HUES64 (cell line): ENCODE data around the gene CAPN15.

Experiments used
- H3K27ac ChIP-seq: 2 replicates; pipeline ENCODE4 v1.7.0; 2013; ENCODE audit warnings: low read depth, low read length, inconsistent platforms
- H3K27me3 ChIP-seq: 2 replicates; pipeline ENCODE4 v1.6.1; 2013; ENCODE audit warnings: mild to moderate bottlenecking, low read length; ENCODE audit not compliant: insufficient read depth
- H3K36me3 ChIP-seq: 2 replicates; pipeline ENCODE4 v1.6.1; 2013; ENCODE audit warnings: mild to moderate bottlenecking, low read length; ENCODE audit not compliant: insufficient read depth
- H3K4me1 ChIP-seq: 2 replicates; pipeline ENCODE4 v1.6.1; 2013; ENCODE audit warnings: mild to moderate bottlenecking, low read length, moderate library complexity; ENCODE audit not compliant: insufficient read depth
- H3K4me3 ChIP-seq: 2 replicates; pipeline ENCODE4 v1.5.1; 2013; ENCODE audit warnings: mild to moderate bottlenecking, low read length, moderate library complexity
- H3K9ac ChIP-seq: 2 replicates; pipeline ENCODE4 v1.6.1; 2013; ENCODE audit warnings: mild to moderate bottlenecking, low read depth, low read length
- H3K9me3 ChIP-seq: 2 replicates; pipeline ENCODE4 v1.6.1; 2013; ENCODE audit warnings: low read depth, low read length; ENCODE audit not compliant: insufficient read depth
- WGBS: fragments of 150-250, 120-280 bp; methylation state at CpG from one replicate; pipeline ENCODE4 v1.1.7; 2013; ENCODE audit warnings: missing lambda C conversion rate; 5-methylcytosine and 5-hydroxymethylcytosine counted together

Gene CAPN15

DNA sequence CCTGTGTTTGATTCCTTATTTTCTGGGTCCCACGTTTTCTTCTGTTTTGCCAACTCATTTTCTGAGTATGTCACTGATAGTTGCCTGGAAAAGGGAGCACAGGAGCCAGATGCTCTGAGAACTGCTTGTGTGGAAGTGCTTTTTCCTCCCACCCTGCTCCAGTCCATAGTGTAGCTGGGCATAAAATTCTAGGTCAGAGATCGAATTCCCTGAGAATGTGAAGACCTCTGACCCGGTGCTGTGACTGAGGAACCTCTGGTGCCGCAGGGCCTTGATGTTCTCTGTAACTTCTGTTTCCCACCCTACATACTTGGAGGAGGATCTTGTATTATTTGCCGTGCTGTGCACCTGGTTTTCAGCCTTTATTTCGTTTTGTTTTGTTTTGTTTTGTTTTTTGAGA lies 19.5 kb upstream of the CAPN15 start:
- no peaks in the 10 kb centered on the region for H3K27me3 ChIP-seq
- H3K27ac ChIP-seq: no peak overlapping the region
- no peak overlapping the region for H3K4me3 ChIP-seq
- no peaks in the 10 kb centered on the region for H3K9me3 ChIP-seq
- no peak overlapping the region for H3K9ac ChIP-seq
- WGBS: 93% methylated on average over 6 of the region's 6 CpGs
- no peaks in the 10 kb centered on the region for H3K4me1 ChIP-seq
- 0 out of 2 replicates have a peak, but pooled peaks cover 4% of the 10 kb centered on the region for H3K36me3 ChIP-seq

DNA sequence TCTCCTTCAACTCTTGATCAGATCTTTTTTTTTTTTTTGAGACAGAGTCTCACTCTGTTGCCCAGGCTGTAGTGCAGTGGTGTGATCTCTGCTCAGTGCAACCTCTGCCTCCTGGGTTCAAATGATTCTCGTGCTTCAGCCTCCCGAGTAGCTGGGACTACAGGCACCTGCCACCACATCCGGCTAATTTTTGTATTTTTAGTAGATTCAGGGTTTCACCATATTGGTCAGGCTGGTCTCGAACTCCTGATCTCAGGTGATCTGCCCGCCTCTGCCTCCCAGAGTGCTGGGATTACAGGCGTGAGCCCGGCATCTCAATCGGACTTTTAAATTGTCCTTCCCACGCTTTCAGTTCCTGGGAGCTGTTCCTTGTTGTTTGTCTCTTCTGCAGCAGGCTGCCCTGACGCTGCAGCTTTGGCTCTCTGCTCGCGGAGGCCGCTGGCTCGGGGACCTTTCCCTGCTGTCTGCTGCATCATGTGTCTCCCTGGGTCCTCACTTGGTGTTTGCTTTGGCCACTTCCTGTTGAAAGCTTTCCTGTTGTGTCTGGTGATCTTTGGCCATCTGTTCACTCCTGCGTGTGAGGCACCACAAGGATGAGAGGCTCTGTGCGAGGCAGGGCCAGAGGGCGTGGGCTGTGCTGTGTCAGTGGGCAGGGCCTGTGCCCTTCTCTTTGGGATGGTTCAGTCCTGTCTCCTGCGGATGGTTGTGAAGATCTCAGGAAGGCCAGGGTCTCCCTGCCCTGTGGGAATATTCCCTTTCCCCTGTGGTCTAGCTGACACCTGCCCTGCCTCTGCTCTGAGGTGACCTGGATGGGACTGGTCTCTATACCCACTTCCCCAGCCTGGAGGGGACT lies 18.4 kb upstream of the CAPN15 start:
- H3K36me3 ChIP-seq: 0 out of 2 replicates have a peak, but pooled peaks cover 4% of the 10 kb centered on the region
- H3K4me1 ChIP-seq: no peaks in the 10 kb centered on the region
- H3K27ac ChIP-seq: no peak overlapping the region
- no peak overlapping the region for H3K9ac ChIP-seq
- WGBS: 94% methylated on average over 18 of the region's 18 CpGs
- no peak overlapping the region for H3K4me3 ChIP-seq
- no peaks in the 10 kb centered on the region for H3K27me3 ChIP-seq
- no peaks in the 10 kb centered on the region for H3K9me3 ChIP-seq

DNA sequence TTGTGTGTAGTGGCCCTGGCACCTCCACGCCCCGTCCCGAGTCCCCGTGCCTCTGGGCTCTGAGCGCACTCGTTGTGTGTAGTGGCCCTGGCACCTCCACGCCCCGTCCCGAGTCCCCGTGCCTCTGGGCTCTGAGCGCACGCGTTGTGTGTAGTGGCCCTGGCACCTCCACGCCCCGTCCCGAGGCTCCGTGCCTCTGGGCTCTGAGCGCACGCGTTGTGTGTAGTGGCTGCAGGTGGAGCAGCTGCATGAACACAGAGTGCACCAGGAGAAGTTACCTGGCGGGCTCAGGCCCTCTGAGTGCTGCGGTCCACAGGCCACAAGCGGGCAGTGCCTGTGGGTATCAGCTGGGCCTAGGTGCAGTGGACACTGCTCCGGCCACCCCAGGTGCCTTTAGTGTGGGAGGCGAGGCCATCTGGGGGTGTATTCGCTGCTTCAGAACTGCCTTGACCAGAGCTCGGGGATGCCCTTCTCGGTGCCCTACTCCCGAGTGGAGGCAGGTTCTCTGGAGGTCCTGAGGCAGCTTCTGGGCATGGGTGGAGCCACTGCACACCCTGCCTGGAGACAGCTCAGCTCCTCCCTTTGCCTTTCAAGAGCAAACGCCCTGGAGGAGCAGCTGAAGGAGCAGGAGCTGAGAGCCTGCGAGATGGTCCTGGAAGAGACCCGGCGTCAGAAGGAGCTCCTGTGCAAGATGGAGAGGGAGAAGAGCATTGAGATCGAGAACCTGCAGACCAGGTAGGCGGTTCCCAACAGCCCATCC lies 17.3 kb upstream of the CAPN15 start:
- Histone ChIP-seq H3K9me3 (no peaks in the 10 kb centered on the region), H3K9ac (no peak overlapping the region), H3K4me1 (no peaks in the 10 kb centered on the region), H3K36me3 (peaks cover 10% of the 10 kb centered on the region; the same call in 1 of the 2 replicates), H3K4me3 (no peak overlapping the region), H3K27ac (no peak overlapping the region), H3K27me3 (no peaks in the 10 kb centered on the region)
- WGBS: 96% methylated on average over 35 of the region's 35 CpGs

DNA sequence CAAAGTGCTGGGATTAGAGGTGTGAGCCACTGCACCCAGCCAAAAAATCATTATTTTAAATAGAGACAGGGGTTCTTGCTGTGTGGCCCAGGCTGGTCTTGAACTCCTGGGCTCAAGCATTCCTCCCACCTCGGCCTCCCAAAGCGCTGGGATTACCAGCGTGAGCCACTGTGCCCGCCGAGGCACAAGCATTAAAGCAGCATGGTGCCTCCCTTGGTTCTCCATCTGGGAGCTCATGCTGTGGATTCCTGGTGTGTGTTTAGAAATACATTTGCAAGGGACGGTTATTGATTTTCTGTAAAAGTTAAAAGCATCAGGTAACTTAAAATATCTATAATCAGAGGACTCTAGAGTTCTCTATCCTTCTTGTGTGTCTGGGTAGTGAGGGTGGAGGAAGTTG lies 14.7 kb upstream of the CAPN15 start:
- WGBS: 93% methylated on average over 5 of the region's 6 CpGs
- Histone ChIP-seq H3K27ac (no peak overlapping the region), H3K36me3 (peaks cover 17% of the 10 kb centered on the region; the same call in 1 of the 2 replicates)

DNA sequence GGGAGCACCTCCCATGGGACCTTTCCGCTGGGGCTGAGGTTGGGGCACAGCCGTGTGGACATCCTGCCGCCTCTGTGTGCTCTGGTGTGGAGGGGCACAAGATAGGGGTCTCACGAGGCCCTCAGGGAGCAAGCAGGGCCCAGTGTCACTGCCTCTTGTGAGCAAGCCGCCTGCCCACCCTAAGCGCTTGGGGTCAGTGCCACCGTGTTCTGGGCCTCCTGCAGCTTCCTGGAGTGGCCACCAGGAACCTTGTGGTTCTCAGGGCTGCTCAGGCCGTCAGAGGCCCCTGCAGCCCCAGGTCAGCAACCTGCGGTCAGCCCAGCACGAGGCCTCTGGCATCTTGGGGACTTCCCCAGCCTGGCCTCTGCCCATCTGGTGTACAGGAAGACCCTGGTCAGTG lies 13.6 kb upstream of the CAPN15 start:
- Histone ChIP-seq H3K27me3 (no peaks in the 10 kb centered on the region), H3K9me3 (no peaks in the 10 kb centered on the region), H3K36me3 (peaks cover 17% of the 10 kb centered on the region; the same call in 1 of the 2 replicates), H3K4me1 (no peaks in the 10 kb centered on the region), H3K9ac (no peak overlapping the region), H3K4me3 (no peak overlapping the region), H3K27ac (no peak overlapping the region)
- 93% methylated on average over 10 of the region's 10 CpGs for WGBS

More for the DNA sequence above, 14.7 kb upstream of the CAPN15 start:
- Histone ChIP-seq H3K27me3 (no peaks in the 10 kb centered on the region), H3K9ac (no peak overlapping the region), H3K4me3 (no peak overlapping the region), H3K4me1 (no peaks in the 10 kb centered on the region), H3K9me3 (no peaks in the 10 kb centered on the region)

DNA sequence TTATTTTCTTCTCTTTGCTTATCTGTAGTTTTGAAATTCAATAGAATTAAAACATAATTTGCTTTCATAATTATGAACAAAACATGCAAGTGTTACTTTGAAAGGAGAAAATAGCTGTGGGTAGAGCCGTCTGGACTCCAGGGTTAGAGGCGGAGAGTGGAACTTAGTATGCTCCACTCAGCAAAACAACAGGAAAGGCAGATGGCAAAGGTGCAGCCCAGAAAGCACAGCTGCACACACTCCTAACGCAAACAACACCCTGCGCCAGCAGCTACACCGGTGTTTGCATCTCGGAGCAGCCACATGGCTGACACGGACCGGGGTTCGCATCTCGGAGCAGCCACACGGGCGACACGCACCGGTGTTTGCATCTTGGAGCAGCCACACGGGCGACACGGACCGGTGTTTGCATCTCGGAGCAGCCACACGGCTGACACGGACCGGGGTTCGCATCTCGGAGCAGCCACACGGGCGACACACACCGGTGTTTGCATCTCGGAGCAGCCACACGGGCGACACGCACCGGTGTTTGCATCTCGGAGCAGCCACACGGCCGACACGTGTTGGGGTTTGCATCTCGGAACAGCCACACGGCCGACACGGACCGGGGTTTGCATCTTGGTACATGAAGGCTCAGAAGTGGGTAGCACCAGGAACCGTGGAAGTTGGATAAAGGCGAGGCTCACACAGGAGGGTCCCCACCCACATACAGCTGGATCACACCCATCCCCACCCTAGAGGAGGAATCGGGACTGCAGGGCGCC lies 12.2 kb upstream of the CAPN15 start:
- no peak overlapping the region for H3K4me3 ChIP-seq
- WGBS: 95% methylated on average over 45 of the region's 45 CpGs
- H3K27ac ChIP-seq: no peak overlapping the region
- H3K4me1 ChIP-seq: no peaks in the 10 kb centered on the region
- H3K9ac ChIP-seq: no peak overlapping the region
- H3K36me3 ChIP-seq: peaks cover 23% of the 10 kb centered on the region
- H3K9me3 ChIP-seq: no peaks in the 10 kb centered on the region
- no peaks in the 10 kb centered on the region for H3K27me3 ChIP-seq

DNA sequence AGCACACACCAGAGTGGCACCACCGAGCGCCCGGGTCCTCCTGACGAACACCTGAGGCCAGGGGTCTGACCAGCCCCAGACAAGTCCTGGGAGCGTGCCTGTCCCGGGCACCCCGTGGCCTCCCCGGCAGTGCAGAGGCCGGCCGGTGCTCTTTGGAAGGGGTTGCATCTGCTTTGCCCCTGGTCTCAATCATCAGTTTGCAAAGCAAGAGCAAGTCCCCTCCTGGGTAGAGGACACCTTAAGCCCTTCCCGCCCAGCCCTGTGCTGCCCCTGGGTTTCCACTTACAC lies 11.6 kb upstream of the CAPN15 start:
- Histone ChIP-seq H3K27ac (no peak overlapping the region), H3K4me3 (no peak overlapping the region), H3K9me3 (no peaks in the 10 kb centered on the region), H3K4me1 (no peaks in the 10 kb centered on the region), H3K36me3 (peaks cover 27% of the 10 kb centered on the region), H3K9ac (no peak overlapping the region), H3K27me3 (no peaks in the 10 kb centered on the region)
- 96% methylated on average over 11 of the region's 11 CpGs for WGBS

DNA sequence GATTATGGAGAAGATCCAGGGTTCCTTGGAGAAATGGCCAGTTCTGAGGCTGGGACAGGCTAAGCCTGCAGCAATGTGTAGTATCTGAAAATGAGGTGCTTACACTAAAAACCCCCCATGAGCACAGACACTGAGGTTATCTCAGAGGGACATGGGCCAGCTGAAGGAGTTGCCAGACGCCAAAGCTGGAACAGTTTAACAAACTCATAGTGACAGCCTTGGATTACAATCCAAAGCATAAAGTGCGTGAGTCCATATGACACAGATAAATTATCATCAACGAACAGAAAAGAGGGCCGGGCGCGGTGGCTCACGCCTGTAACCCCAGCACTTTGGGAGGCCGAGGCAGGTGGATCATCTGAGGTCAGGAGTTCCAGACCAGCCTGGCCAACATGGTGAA lies 11.2 kb upstream of the CAPN15 start:
- H3K4me3 ChIP-seq: no peak overlapping the region
- H3K9ac ChIP-seq: no peak overlapping the region
- H3K27me3 ChIP-seq: no peaks in the 10 kb centered on the region
- H3K4me1 ChIP-seq: no peaks in the 10 kb centered on the region
- no peak overlapping the region for H3K27ac ChIP-seq
- 98% methylated on average over 8 of the region's 8 CpGs for WGBS
- peaks cover 30% of the 10 kb centered on the region for H3K36me3 ChIP-seq
- H3K9me3 ChIP-seq: no peaks in the 10 kb centered on the region

DNA sequence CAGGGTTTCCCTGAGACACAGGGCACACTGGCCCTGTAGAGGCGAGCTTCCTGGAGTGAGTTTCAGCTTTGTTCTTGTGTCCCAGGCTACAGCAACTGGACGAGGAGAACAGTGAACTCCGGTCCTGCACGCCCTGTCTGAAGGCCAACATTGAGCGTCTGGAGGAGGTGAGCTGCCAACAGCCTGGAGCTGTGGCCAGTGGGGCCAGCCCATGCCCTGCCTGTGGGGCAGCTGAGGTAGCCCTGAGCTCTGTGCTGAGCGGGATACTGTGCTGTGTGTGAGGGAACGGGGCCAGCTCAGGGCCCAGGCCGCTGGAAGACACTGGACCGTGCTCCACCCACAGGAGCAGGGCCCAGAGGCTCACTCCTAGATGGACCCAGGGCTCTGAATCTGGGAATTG lies 8.7 kb upstream of the CAPN15 start:
- no peaks in the 10 kb centered on the region for H3K27me3 ChIP-seq
- H3K4me1 ChIP-seq: no peaks in the 10 kb centered on the region
- H3K27ac ChIP-seq: no peak overlapping the region
- peaks cover 30% of the 10 kb centered on the region for H3K36me3 ChIP-seq
- 94% methylated on average over 9 of the region's 9 CpGs for WGBS
- no peaks in the 10 kb centered on the region for H3K9me3 ChIP-seq
- H3K9ac ChIP-seq: no peak overlapping the region
- H3K4me3 ChIP-seq: no peak overlapping the region

DNA sequence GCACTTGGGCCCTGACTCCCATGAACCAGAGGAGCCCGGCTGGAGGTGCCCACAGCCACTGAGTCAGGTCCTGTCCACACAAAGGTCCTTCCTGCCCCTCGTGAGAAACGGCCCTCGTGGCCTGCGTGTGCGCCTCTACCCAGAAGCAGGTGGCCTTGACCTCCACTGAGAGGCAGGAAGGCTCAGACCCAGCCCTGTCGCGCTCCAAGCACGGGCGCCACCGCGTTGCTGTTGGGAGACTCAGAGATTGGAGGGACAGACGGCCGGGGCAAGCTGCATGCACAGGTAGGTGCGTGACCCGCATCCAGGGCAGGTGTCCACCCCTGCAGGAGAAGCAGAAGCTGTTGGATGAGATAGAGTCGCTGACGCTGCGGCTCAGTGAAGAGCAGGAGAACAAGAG lies 8.1 kb upstream of the CAPN15 start:
- Histone ChIP-seq H3K9ac (no peak overlapping the region), H3K27me3 (no peaks in the 10 kb centered on the region), H3K4me1 (no peaks in the 10 kb centered on the region), H3K27ac (no peak overlapping the region), H3K36me3 (peaks cover 30% of the 10 kb centered on the region), H3K9me3 (no peaks in the 10 kb centered on the region), H3K4me3 (no peak overlapping the region)
- WGBS: 96% methylated on average over 19 of the region's 19 CpGs
